ENCODE measurements around the gene CHDH.

CHDH gene

DNA sequence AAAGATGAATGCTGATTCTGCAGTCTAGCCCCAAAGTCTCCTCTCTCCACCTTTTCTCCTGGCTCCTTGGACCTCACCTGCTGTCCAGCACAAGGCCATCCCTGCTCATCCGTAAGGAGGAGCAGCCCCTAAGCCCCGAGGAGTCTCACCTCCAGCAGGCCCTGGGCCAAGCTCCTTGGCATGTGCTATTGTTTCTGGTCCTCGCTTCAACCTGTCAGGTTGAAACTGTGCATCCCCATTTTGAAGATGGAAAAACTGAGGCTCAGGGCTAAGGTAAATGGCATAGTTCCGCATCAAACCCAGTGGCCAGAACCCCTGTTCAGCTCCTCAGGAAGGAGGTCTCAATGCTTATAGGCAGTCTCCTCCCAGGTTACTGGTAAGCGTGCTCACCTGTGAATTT, 26.1 kb downstream of the CHDH start:
- TF ChIP-seq, protein P1, sequence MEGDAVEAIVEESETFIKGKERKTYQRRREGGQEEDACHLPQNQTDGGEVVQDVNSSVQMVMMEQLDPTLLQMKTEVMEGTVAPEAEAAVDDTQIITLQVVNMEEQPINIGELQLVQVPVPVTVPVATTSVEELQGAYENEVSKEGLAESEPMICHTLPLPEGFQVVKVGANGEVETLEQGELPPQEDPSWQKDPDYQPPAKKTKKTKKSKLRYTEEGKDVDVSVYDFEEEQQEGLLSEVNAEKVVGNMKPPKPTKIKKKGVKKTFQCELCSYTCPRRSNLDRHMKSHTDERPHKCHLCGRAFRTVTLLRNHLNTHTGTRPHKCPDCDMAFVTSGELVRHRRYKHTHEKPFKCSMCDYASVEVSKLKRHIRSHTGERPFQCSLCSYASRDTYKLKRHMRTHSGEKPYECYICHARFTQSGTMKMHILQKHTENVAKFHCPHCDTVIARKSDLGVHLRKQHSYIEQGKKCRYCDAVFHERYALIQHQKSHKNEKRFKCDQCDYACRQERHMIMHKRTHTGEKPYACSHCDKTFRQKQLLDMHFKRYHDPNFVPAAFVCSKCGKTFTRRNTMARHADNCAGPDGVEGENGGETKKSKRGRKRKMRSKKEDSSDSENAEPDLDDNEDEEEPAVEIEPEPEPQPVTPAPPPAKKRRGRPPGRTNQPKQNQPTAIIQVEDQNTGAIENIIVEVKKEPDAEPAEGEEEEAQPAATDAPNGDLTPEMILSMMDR (IDR thresholded peaks at IDR 0.05; ENCODE audit: borderline replicate concordance, extremely low read depth, low read length, poor library complexity, severe bottlenecking): no peak
- no peak for TF ChIP-seq EZH2 (IDR thresholded peaks at IDR 0.05; ENCODE audit: borderline replicate concordance, low read depth, low read length, severe bottlenecking)
- Histone ChIP-seq H3K27ac (ENCODE audit: low read length) (no peak overlapping the region), H3K79me2 (ENCODE audit: insufficient read depth, low read length) (no peaks in the 10 kb centered on the region), H3K36me3 (ENCODE audit: insufficient read depth, low read length) (no peaks in the 10 kb centered on the region), H3K4me2 (ENCODE audit: insufficient read depth, low read length) (no peak overlapping the region), H3K9ac (ENCODE audit: low read depth, low read length) (no peak overlapping the region), H2AFZ (ENCODE audit: low read depth, low read length) (no peak overlapping the region), H3K4me3 (ENCODE audit: low read depth in 1 of 2, low read length in 2 of 2) (no peak overlapping the region), H3K4me1 (ENCODE audit: insufficient read depth, low read length) (peaks cover 19% of the 10 kb centered on the region), H3K27me3 (ENCODE audit: insufficient read depth, low read length, poor library complexity) (peaks cover 15% of the 10 kb centered on the region), H3K9me3 (ENCODE audit: insufficient read depth, low read length, severe bottlenecking) (no peaks in the 10 kb centered on the region), H4K20me1 (ENCODE audit: insufficient read depth, low read length) (peaks cover 11% of the 10 kb centered on the region)
- no peak for ATAC-seq (ENCODE audit: insufficient read depth, low read depth)
- no peak for DNase-seq

DNA sequence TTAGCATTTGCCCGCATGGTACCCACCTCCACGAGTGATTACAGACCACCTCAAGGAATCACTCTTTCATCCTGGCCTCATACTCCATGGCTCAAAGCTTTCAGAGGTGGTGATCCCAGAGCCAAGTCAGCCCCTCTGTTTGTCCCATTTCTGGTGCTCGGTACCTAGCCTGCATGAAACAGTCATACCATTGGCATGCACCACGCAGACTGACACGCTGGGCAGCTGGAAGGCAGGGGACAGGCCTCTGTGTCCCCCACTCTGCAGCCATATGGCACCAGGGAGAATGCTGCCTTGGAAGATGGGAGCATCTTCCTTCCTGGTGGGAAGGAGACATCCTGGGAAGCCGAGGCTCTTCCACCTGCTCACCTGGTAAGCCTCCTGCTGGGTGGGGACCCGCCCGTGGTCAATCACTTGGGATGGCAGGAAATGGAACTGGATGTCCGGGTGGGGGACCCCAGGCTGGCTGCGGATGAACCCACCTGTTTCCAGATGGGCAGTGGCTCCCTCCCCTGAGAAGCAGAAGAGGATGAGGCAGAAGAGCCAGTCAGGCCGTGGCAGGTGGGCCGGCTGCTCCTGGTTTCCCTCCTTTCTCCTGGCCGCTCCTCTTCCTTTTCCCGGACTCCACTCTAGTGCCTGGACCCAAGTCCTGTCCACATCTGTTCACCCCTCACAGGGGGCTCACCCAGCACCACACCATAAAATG, 26.9 kb downstream of the CHDH start:
- H3K79me2 ChIP-seq (ENCODE audit: insufficient read depth, low read length): no peaks in the 10 kb centered on the region
- H3K27me3 ChIP-seq (ENCODE audit: insufficient read depth, low read length, poor library complexity): peaks cover 15% of the 10 kb centered on the region
- ATAC-seq (ENCODE audit: insufficient read depth, low read depth) (no peak), DNase-seq (no peak)
- H3K4me3 ChIP-seq (ENCODE audit: low read depth in 1 of 2, low read length in 2 of 2): no peak overlapping the region
- no peaks in the 10 kb centered on the region for H3K9me3 ChIP-seq (ENCODE audit: insufficient read depth, low read length, severe bottlenecking)
- H3K9ac ChIP-seq (ENCODE audit: low read depth, low read length): no peak overlapping the region
- TF ChIP-seq, protein P1 (IDR thresholded peaks at IDR 0.05; ENCODE audit: borderline replicate concordance, extremely low read depth, low read length, poor library complexity, severe bottlenecking): no peak
- no peak for TF ChIP-seq EZH2 (IDR thresholded peaks at IDR 0.05; ENCODE audit: borderline replicate concordance, low read depth, low read length, severe bottlenecking)
- peaks cover 19% of the 10 kb centered on the region for H3K4me1 ChIP-seq (ENCODE audit: insufficient read depth, low read length)
- no peak overlapping the region for H3K27ac ChIP-seq (ENCODE audit: low read length)
- H3K4me2 ChIP-seq (ENCODE audit: insufficient read depth, low read length): no peak overlapping the region
- H2AFZ ChIP-seq (ENCODE audit: low read depth, low read length): no peak overlapping the region
- H4K20me1 ChIP-seq (ENCODE audit: insufficient read depth, low read length): peaks cover 11% of the 10 kb centered on the region
- no peaks in the 10 kb centered on the region for H3K36me3 ChIP-seq (ENCODE audit: insufficient read depth, low read length)

DNA sequence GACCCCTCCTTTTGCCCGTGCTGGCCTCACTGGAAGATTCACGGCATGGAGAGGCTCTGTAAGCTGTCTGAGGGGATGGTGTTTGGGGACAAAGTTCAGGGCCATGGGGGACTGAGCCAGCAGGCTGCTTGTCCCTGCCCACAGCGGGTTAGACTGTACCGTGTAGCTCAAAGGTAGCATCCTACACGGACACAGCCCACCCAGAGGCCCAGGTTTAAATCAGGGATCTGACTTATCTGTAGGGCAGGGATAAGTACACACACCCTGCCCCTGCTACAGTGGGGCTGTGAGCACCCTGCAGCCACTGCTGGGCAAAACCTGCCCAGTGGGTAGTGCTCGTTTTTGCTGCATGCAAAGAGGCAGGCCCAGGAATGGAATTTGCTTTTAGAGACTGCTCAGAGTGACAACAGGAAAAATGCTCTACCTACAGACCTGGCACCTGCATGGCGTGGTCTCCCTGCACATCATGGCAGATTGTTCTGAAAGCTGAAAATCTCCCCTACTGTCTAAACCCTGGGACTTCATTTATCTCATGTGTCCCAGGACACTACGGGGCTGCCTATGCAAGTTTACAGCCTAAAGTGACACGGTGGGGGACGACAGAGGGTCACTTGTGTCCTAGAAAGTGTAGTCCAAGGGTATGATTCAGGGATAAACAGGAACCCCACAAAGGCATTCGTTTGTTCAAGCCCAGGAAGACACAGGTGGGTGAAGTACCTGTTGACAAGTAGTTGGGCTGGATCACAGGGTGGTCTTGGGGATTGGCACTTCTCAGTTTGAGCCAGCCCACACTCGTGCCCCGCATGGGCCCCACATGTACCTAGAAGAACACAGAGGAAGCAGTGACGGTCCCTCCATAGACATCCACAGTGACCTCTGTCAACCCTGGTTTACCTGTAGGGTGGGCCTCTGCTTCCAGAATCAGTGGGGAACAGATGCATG, 27.7 kb downstream of the CHDH start:
- no peak overlapping the region for H3K27ac ChIP-seq (ENCODE audit: low read length)
- no peak overlapping the region for H3K9ac ChIP-seq (ENCODE audit: low read depth, low read length)
- H3K4me3 ChIP-seq (ENCODE audit: low read depth in 1 of 2, low read length in 2 of 2): no peak overlapping the region
- H3K27me3 ChIP-seq (ENCODE audit: insufficient read depth, low read length, poor library complexity): peaks cover 15% of the 10 kb centered on the region
- H3K36me3 ChIP-seq (ENCODE audit: insufficient read depth, low read length): no peaks in the 10 kb centered on the region
- no peaks in the 10 kb centered on the region for H3K79me2 ChIP-seq (ENCODE audit: insufficient read depth, low read length)
- ATAC-seq (ENCODE audit: insufficient read depth, low read depth) (peak; percentile 66), DNase-seq (no peak)
- TF ChIP-seq, protein P1 (IDR thresholded peaks at IDR 0.05; ENCODE audit: borderline replicate concordance, extremely low read depth, low read length, poor library complexity, severe bottlenecking): no peak
- TF ChIP-seq EZH2 (IDR thresholded peaks at IDR 0.05; ENCODE audit: borderline replicate concordance, low read depth, low read length, severe bottlenecking): no peak
- H3K4me2 ChIP-seq (ENCODE audit: insufficient read depth, low read length): peak overlapping the region; percentile 45
- H2AFZ ChIP-seq (ENCODE audit: low read depth, low read length): no peak overlapping the region
- peaks cover 11% of the 10 kb centered on the region for H4K20me1 ChIP-seq (ENCODE audit: insufficient read depth, low read length)
- peaks cover 19% of the 10 kb centered on the region for H3K4me1 ChIP-seq (ENCODE audit: insufficient read depth, low read length)
- H3K9me3 ChIP-seq (ENCODE audit: insufficient read depth, low read length, severe bottlenecking): no peaks in the 10 kb centered on the region
